VCaP (cell line): Measurements from ENCODE around the gene CPM.

Experiments used
- H3K27ac ChIP-seq: fragments of 450-650 bp; 2 replicates; pipeline ENCODE4 v1.5.1; 2017
- CTCF ChIP-seq: fragments of 450-650 bp; conservative IDR thresholded peaks from 2 replicates; pipeline ENCODE4 v1.5.1; 2017; ENCODE audit warnings: mild to moderate bottlenecking, moderate library complexity

Gene CPM

DNA sequence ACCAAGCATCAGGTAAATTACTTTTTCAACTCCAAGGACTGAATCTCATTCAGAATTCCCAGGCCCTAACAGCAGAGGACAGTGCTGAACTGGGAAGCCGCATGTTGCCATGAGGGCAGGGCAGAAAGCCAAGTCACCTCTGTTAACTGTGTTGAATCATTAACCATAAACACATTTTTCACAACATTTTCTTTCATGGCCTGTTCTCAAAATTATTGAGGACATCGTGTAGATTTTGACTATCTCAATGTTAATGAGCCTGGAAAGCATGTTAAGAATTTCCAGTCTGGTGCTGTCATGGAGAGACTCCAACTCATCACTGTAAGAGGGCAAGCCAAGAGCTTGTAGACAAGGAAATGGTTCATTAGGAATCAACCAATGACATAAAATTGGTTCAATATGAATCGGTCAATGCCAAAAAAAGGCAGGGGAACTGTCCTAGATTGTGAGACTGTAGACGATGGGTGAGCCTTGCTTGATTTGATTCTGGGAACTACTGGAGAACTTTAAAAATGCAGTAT is 33.7 kb downstream of the CPM start:
- TF ChIP-seq CTCF = peak; percentile 90
- peak overlapping the region; percentile 46 for H3K27ac ChIP-seq

DNA sequence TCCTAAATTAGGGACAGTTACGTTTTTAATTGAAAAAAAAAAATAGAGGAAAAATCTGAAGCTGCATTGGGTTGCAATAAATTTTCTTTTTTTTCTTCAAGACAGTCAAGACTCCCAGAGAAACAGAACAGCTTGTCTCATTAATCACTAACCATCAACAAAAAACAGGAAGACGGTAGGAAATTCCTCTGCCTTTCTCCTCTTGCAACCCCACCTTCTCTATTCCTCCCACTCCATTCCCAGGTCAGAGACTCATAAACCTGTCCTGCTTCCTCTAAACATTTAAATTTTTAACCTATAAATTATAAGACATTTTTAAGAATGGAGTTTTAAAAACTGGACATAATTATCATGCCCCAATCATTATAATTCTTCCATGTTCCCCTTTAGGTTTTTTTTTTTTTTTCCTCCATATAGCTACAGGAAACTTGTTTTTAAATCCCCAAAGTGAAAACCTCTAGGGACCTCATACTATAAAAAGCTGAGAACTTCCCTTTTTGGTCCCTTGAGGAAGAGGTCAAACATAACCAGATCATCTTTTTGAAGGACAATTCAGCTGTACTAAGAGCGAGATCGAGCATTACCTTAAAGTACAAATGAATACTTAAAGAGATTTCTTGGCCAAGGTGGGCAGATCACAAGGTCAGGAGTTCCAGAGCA is 36.0 kb downstream of the CPM start:
- no peak overlapping the region for H3K27ac ChIP-seq
- TF ChIP-seq CTCF = no peak

DNA sequence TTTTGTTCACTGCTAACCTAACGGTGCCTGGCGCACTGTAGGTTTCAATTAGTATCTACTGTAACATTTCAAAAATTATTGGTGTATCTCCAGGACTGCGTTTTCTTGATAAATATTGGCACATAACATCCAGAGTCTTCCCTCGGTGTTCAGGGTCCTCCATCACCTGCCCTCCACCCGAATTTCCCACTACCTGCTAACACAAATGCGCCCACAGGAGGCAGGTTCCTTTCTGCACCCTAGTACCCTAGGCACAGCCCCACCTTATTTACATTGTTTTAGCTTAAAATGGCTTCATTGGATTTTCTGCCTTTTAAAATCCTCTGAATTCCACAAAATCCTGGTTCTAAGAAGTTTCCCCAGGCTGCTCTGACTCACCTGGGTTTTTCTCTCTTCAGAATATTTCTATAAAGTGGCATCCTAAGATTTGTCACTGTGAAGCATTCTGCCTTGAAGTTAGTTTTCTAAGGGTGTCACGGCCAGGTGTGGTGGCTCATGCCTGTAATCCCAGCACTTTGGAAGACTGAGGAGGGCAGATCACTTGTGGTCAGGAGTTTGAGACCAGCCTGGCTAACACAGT is 38.6 kb downstream of the CPM start:
- no peak overlapping the region for H3K27ac ChIP-seq
- TF ChIP-seq CTCF = no peak

DNA sequence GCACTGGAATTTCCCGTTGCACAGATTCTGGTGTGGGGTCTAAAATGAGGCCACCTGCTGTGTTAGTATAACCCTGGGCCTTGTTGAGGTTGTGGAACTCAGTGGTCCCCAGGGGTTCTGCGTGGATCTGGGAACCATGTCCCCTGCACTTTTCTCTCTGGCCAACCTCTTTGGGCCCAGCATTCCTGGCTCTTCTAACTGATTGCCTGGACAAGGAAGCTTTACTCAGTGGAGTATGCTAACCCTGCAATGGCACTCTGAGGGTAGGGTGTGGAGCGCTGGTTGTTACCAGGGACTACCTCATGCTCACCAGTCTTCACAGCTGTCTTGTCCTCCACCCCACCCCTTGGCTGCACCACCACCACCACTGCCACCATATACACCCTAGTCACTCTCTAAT is 39.2 kb downstream of the CPM start:
- no peak overlapping the region for H3K27ac ChIP-seq
- no peak for TF ChIP-seq CTCF

DNA sequence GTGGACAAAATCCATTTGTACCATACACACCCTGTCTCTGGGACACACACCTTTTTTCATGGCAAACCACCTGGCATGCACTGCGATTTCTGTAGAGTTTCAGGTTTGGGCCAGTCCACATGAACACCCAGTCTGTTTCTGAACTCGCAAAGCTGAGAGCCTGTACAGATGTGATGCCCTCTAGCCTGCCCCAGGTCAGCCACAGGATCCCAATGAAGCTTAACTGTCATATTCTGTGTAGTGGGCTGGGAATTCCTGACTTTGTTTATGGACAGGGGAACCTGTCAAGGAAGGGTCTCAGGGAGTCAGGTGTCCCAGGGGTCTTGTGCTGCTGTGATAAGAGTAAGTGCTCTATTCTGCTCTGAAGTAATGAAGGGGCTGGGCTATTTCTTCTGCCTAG is 39.8 kb downstream of the CPM start:
- H3K27ac ChIP-seq = no peak overlapping the region
- no peak for TF ChIP-seq CTCF

GRCh38 chr12:68891141-68891540 is 41.8 kb downstream of the CPM start:
- no peak overlapping the region for H3K27ac ChIP-seq
- TF ChIP-seq CTCF = no peak

GRCh38 chr12:68890701-68891113 is 42.3 kb downstream of the CPM start:
- H3K27ac ChIP-seq = no peak overlapping the region

More at GRCh38 chr12:68890701-68891113, 42.3 kb downstream of the CPM start:
- no peak for TF ChIP-seq CTCF
